HG02943 (cell line): ENCODE results near the gene ADARB2.
"Not testable (repeated sequence)": the region's sequence is repeated elsewhere in the genome, so short reads cannot be mapped to it uniquely, and the experiment has no call there.

ENCODE experiments used
- ATAC-seq: cut with Tn5 transposase; IDR thresholded peaks from one replicate; pipeline ENCODE4 v1.9.1; 2021; ENCODE audit warnings: mild to moderate bottlenecking, low read depth, moderate library complexity; ENCODE audit not compliant: unreplicated experiment

ADARB2 gene

DNA sequence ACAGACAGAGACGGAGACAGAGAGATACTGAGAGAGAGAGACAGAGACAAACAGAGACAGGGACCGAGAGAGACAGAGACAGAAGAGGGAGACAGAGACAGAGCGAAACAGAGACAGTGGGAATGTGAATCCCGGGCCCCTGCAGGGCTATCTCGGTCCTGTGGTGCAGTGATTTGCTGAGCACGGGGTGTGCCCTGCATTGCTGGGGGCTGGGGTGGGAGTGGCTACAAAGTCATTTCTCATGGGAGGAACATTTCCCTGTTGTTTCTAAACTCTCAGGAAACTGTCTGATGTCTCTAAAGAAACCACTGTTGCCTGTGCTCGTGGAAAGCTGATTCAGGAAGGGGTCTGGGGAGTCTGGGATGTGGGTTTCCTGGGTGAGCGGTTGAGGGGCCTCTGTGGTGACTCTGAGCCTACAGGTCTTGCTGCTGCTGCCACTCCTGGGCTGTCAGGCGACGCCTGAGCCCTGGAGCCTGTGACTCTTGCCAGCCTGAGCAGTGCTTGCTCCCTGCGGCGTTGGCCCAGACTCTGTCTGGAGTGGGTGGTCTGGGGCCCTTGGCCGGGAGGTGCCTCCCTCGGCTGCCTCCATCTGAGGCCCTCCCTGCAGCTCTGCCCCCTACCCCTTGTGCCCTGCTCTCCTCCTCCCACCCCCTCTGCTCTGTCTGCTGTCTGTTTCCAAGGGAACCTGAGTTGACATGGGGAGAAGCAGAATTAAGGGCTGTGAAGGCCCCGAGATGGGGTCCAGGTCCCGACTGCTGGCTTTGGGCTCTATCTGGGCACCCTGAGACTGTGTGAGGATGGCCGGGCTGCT is 389.2 kb downstream of the ADARB2 start:
- no peak for ATAC-seq

DNA sequence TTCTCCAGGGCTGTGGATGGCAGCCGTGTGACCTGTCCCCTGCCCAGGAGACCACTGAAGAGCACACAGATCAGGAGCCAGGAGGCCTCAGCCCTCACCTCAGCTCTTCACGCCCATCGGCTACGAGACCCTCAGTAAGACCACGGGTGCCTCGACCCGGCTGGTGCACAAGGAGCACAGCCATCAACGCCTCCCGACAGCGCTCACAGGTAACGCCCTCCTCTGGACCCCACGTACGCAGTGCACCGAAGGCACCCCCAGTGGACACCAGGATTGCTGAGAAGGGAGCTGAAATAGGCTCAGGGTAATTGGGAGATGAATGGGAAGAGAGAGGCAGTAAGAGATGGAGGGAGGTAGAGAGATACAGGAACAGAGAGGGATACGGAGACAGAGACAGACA is 389.8 kb downstream of the ADARB2 start:
- no peak for ATAC-seq

DNA sequence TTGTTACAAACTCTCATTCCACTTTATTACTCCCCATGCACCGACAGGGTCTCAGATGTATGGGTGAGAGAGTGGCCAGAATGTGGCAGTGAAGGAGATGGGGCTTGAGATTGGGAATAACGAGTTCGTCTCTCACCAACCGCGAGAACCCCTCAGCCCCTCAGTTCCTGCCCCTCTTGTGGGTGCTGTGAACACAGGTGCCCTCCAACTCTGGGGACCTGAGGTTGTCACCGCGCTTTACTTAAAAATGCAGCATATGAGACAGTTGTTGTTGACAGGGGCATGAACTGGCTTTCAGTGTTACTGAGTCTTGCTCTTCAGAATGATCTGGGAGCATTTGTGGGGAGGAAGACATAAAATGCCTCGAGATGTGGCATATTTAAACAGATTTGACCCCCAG is 391.1 kb downstream of the ADARB2 start:
- ATAC-seq: no peak

DNA sequence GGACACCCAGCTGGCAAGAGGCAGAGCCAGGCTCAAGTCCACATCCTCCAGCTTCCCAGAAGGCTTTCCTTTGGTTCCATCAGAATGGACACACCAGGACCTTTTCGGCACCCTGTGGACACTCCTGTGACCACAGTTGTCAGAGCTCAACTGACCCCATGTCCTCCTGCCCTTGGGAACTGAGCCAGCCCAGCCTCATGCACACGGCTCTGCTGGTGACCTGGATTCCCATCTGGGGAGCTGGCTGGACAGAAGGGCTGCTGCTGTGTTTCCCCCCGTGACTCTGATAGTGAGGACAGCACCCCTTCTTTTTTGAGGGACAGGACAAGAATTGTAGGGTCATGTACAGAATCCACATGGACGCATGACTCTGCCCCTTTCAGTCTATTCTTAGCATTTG is 392.0 kb downstream of the ADARB2 start:
- ATAC-seq: no peak

DNA sequence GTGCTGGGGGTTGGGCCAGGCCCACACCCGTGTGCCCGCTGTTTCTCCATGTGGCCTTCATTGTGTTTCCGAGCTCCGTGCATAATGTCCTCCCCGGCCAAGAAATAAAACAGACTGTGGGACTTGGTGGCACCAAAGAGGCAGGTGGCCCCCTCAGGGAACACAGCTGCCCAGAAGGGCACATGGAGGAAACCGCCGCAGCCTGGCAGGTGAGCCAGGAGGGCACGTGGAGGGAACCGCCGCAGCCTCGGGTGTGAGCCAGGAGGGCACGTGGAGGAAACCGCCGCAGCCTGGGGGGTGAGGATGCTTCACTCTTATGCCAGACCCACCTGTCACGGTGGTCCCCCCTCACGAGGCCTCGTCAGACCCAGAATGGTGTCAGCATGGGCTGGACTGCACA is 392.5 kb downstream of the ADARB2 start:
- no peak for ATAC-seq

DNA sequence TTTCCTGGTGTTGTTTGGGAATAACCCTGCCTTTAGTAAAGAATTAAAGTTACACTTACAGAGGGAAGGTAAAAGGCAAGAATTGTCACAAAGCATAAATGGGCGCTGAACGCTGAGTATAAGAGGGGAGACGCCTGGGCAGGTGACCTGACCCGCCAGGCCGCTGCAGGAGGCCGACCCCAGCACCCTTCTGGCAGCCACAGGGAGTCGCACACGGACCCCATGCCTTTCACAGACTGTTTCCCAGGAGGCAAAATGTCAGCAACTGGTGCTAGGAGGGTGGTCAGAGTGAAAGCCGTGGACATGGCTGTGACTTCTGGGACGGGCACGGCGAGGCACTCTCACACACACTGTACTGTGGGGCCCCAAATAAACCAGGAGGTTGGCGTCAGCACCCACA is 392.9 kb downstream of the ADARB2 start:
- ATAC-seq: no peak

DNA sequence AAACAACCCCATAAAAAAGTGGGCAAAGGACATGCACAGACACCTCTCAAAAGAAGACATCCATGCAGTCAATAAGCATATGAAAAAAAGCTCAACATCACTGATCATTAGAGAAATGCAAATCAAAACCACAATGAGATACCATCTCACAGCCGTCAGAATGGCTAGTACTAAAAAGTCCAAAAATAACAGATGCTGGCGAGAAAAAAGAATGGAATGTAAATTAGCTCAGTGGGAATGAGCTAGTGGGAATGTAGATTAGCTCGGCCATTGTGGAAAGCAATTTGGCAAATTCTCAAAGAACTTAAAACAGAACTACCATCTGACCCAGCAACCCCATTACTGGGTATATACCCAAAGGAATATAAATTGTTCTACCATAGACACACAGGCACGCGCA is 394.1 kb downstream of the ADARB2 start:
- ATAC-seq: no peak

DNA sequence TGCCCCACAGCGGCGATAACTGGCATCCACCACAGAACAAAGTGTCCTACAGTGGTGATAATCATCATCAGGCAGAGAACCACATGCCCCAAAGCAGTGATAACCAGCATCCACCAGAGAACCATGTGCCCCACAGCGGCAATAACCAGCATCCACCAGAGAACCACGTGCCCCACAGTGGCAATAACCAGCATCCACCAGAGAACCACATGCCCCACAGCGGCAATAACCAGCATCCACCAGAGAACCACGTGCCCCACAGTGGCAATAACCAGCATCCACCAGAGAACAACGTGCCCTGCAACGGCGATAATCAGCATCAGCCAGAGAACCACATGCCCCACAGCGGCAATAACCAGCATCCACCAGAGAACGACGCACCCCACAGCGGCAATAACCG is 396.3 kb downstream of the ADARB2 start:
- ATAC-seq: not testable (repeated sequence)

DNA sequence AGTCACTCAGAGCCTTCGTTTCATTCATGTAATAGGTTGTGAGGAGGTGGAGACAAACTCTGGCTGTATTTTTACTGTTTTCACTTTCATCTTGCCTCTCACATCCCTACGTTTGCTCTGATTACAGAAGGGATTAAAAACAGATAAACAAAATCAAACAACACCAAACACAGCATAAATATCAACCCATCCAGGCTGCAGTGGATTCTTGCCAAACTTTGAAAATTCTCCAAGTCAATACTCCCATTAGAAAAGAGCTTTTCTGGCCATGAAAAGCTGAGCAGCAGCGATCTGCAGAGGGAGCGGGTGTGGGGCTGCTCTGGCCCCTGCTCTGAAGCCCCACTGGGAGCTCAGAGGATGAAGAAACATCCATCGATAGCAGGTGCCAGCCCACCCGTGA is 397.9 kb downstream of the ADARB2 start:
- ATAC-seq: no peak

DNA sequence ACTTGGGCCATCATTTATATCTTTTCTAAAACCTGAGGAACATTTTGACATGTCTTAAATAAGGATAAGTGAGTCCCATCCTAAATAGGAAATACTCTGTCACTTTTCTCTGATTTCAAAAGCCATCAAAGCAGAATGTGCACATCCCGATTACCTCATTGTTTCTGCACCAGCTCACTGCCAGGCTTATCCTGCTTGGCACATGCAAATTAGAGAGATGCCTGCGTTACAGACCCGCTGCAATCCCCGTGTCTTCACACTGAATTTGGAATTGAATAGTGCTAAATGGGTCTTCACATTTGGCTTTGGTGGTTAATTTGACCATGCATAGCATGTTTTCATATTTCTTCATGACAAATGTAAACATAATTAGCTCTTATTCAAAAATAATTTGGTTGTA is 401.7 kb downstream of the ADARB2 start:
- ATAC-seq: no peak

DNA sequence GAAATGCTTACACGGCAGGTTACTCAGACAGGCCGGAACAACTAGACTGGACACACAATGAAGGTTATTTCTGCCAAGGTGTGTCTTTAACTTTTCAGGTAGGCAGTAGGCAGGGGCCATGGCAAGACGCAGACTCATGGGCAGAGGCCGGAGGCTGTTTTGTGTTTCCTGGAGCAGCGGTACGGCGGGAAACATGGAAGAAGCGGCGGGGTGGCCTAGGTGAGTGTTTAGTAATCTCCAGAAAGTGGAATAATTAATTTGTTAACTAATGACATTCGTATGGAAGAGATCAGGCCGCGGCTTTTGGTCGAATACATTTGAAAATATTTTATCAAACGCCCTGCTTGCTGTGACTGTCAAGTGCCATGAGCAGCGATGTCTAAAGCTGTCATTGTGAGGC is 403.3 kb downstream of the ADARB2 start:
- ATAC-seq: no peak

DNA sequence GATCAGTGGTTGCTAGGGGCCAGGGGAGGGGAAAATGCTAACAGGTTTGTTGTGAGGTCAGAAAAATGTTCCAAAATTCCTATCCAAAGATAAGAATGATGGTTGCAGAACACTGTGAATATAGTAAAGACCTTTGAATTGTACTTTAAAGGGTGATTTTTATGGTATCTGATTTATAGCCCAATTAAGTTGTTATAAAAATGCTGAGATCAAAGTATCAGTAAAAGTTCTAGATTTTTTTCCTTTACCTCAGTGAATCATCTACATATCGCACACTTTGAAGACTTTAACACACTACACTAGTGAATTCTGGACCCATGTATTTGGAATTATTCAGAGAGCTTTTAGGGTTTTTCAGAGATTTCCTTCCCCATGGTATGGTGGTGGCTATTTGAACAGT is 405.8 kb downstream of the ADARB2 start:
- no peak for ATAC-seq

DNA sequence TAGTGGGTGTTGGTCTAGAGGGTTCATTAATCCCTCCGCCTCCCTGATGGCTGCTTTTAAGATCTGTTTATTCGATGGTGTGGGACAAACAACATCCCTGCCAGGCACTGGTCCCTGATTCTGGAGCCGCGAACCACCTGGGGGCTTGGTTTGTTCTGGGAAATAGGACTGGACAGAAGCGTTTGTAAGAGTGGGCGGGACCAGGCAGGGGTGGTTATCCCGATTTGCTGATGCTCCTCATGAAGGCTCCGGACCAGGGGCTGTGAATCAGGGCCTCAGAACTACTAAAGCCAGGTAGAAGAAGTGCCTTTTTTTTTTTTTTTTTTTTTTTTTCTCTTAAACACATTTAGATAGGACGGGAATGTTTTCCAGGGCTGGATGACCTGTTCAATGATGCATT is 407.7 kb downstream of the ADARB2 start:
- no peak for ATAC-seq

DNA sequence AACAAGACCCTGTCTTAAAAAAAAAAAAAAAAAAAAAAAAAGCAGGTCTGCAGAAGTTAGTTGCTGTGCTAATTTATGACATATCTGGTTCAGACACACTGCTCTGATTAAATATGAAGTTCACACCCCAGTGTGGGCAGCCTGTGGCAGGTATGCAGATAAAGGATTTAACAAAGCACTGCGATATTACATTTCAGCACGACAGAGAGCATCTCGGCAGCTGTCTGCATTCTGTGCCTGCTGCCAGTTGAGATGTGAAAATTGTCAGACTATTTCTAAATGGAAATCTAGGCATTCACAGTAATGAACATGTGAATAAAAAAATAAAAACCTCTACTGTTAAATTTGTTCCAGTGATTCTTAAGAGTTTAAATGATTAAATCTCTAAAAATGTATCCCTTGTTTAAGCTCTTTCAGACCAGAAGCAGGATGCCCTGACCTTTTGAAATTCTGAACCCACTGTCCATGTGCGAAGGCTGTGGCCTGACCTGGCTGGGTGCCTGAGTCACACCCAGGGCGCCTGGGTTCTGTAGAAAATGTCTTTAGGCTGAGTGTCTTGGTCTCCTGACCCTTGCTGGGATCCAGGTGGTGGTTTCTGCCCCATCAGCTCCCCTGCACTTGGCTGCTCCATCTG is 408.2 kb downstream of the ADARB2 start:
- no peak for ATAC-seq

DNA sequence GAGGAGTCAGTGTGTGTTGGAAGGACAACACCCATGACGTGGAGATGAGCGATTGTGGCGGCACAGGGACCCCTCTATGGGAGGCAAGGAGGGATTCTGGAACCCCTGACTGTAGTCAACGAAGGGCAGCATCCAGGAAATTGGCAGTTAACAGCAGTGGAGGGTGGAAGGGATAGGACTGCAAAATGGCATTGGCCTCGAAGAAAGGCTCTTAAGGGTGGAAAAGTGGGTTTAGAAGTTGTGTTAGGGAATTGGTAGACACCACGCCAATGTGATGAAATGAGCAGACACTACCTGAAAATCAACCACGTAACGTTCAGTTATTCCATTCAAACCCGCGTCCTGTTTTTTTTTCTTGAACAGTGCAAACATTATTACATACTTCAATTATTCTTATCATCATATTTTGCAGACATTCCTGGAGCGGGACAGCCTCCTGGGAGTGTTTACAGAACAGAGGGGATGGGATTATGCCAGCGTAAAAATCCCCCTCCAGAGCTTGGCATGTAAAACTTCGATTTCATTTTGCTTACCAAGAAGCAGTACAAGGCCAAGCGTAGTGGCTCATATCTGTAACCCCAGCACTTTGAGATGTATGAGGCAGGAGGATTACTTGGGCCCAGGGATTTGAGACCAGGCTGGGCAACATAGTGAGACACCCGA is 409.0 kb downstream of the ADARB2 start:
- no peak for ATAC-seq

DNA sequence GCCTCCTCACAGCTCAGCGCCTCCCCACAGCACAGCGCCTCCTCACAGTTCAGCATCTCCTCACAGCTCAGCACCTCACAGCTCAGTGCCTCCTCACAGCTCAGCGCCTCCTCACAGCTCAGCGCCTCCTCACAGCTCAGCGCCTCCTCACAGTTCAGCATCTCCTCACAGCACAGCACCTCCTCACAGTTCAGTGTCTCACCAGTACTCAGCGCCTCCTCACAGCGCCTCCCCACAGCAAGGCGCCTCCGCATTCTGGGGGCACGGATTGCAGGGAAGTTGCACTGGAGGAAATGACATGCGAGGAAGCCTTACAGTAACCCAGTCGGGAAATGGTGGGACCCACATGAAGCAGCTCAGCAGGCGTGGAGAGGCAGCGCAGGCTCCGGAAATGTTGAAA is 409.6 kb downstream of the ADARB2 start:
- ATAC-seq: no peak

DNA sequence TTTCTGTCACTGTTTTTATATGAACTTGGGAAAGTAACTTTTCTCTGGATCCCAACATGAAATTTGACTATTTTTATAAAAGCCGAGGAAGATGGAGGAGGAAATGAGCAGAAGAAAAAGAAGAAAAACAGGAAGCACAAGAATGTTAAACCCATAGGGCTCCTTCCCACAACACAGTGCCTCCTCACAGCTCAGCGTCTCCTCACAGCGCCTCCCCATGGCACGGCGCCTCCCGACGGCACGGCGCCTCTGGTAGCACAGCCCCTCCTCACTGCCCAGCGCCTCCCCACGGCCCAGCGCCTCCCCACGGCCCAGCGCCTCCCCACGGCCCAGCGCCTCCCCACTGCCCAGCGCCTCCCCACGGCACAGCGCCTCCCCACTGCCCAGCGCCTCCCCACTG is 410.8 kb downstream of the ADARB2 start:
- not testable (repeated sequence) for ATAC-seq

DNA sequence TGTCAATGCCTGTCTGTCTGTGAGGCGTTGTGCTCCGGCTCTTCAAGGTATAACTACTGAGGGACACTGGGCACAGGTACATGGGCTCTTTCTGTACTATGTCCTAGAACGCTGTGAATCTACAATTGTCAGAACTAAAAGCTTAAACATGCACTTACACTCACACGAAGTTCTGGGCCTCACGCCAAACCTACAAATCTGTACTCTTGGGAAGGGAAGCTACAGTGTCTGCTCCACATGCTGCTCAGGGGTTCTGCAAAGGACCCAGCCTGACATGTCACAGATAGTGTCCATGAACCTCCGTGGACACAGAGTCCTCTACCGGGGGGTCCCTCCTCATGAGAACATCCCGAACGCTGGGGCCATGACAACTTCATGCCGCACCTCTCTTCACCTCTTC is 412.4 kb downstream of the ADARB2 start:
- no peak for ATAC-seq

DNA sequence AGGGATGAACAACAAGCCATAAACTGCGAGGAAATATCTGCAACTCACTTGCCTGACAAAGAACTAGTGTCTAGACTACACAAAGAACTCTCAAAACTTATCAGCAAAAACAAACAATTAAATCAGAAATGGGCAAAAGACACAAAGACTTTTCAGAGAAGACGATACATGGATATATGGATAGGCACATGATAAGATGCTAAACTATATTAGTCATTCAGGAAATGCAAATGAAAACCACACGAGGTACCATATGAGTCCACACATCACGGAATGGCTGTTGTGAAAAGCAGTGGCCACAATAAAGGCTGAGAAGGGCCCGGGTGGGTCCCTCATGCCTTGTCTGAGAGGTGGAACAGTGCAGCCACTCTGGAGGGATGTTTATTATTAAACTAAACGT is 413.4 kb downstream of the ADARB2 start:
- ATAC-seq: no peak

DNA sequence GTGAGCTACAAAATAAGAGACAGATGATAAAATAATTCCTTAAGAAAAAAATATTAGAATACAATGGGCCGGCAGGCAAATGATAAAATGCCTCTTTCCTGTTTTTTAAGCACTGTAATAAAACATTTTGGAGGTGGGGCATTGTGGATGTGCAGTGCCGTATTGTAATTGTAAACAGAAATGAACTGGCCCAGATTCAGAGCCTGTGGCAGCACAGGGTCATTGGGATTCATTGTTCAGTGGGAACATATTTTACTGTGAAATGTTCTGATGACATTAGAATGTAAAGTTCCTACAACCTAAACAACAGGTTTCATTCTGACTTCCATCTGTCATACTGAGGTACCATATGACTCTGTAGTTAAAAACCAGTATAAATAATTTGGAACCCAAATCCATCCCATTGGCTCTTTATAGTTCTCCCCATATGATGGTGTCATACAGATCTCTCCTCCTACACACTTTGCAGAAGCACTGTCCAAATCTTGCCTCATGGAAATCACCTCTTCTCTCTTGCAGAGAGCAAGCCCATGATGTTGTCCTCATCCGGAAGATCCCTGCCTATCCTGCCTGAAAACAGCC is 416.5 kb downstream of the ADARB2 start:
- ATAC-seq: no peak

DNA sequence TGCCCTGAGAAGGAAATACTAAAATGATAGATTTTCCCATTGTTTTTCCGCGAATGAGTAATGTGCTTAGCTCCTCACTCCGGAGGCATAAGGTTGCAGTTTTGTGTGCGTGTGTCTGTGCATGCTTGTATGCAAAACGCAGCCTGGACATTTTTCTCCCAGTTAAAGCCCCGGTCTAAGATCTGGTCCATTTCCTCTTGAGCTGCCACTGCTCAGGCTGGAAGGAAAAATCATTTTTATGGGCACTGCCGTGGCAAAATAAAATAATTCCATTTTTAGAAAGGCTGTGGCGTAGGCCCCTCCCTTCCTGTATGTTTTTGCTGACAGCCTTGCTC is 420.5 kb downstream of the ADARB2 start:
- ATAC-seq: no peak
